WTC11 (cell line): ENCODE results near the gene HCN1. TPM values are rescaled to one million over a fixed set of nuclear protein-coding genes. Genes with fewer than 3 reads are reported as not detected.

Experiments
- ATAC-seq: fragments of 200-7000 bp; cut with Tn5 transposase; 2 replicates; pipeline ENCODE4 v1.10.0; 2021; ENCODE audit warnings: mild to moderate bottlenecking, moderate library complexity
- CTCF ChIA-PET: fragments of 300-600 bp; sonication (Branson Sonifier 250); formaldehyde crosslinking; loops from one replicate; lab custom pipeline; 2021; ENCODE audit warnings: antibody characterized with exemption; lab: Charles Lee
- POLR2A ChIA-PET: fragments of 350-600 bp; sonication (Branson Sonifier 250); formaldehyde crosslinking; loops from one replicate; lab custom pipeline; 2021; ENCODE audit warnings: antibody characterized with exemption; lab: Charles Lee
- DNase-seq: peaks from one replicate; pipeline ENCODE4 v3.0.0; 2021; ENCODE audit warnings: low spot score
- H3K27ac Mint-ChIP-seq: 2 replicates; pipeline ENCODE4 v1.8.0; 2021; ENCODE audit warnings: mixed read lengths
- H3K27me3 Mint-ChIP-seq: 2 replicates; pipeline ENCODE4 v1.8.0; 2021; ENCODE audit warnings: low read depth, mild to moderate bottlenecking, moderate library complexity, mixed read lengths
- H3K36me3 Mint-ChIP-seq: 2 replicates; pipeline ENCODE4 v1.8.0; 2021; ENCODE audit warnings: mixed read lengths
- H3K4me1 Mint-ChIP-seq: 2 replicates; pipeline ENCODE4 v1.8.0; 2022; ENCODE audit warnings: mixed read lengths
- H3K4me3 Mint-ChIP-seq: 2 replicates; pipeline ENCODE4 v1.8.0; 2021; ENCODE audit warnings: mild to moderate bottlenecking, moderate library complexity, mixed read lengths
- H3K9me3 Mint-ChIP-seq: 2 replicates; pipeline ENCODE4 v1.8.0; 2021; ENCODE audit warnings: mixed read lengths
- ATF2 ChIP-seq: sonication (generic); formaldehyde crosslinking; IDR thresholded peaks from 2 replicates; pipeline ENCODE4 v1.8.1; 2022; ENCODE audit warnings: low read depth, missing genetic modification reagents, borderline replicate concordance
- CREM ChIP-seq: sonication (generic); formaldehyde crosslinking; IDR thresholded peaks from 2 replicates; pipeline ENCODE4 v1.8.1; 2022; ENCODE audit warnings: mild to moderate bottlenecking, missing genetic modification reagents, moderate library complexity
- E2F1 ChIP-seq: sonication (generic); formaldehyde crosslinking; IDR thresholded peaks from 2 replicates; pipeline ENCODE4 v1.8.0; 2022; ENCODE audit warnings: mild to moderate bottlenecking, missing genetic modification reagents
- ELF4 ChIP-seq: sonication (generic); formaldehyde crosslinking; IDR thresholded peaks from 2 replicates; pipeline ENCODE4 v1.8.1; 2022; ENCODE audit warnings: low read depth, mild to moderate bottlenecking, moderate library complexity, missing genetic modification reagents
- ETV6 ChIP-seq: sonication (generic); formaldehyde crosslinking; IDR thresholded peaks from 2 replicates; pipeline ENCODE4 v1.8.1; 2022; ENCODE audit warnings: mild to moderate bottlenecking, missing genetic modification reagents
- GABPB1 ChIP-seq: sonication (generic); formaldehyde crosslinking; IDR thresholded peaks from 2 replicates; pipeline ENCODE4 v1.8.1; 2023; ENCODE audit warnings: mild to moderate bottlenecking, missing genetic modification reagents
- GRHL2 ChIP-seq: fragments of 250-450 bp; sonication (Bioruptor Pico); IDR thresholded peaks from 2 replicates; pipeline ENCODE4 v1.8.0; 2022; ENCODE audit warnings: mild to moderate bottlenecking, moderate library complexity; ENCODE audit not compliant: insufficient replicate concordance, severe bottlenecking
- GTF2I ChIP-seq: fragments of 250-450 bp; sonication (Bioruptor Pico); conservative IDR thresholded peaks from 2 replicates; pipeline ENCODE4 v1.4.0; 2021; ENCODE audit warnings: mild to moderate bottlenecking
- JAZF1 ChIP-seq: fragments of 250-450 bp; sonication (Bioruptor Pico); IDR thresholded peaks from 2 replicates; pipeline ENCODE4 v1.9.0; 2021; ENCODE audit warnings: moderate library complexity, mild to moderate bottlenecking, inconsistent platforms
- JUN ChIP-seq: sonication (generic); formaldehyde crosslinking; IDR thresholded peaks from 2 replicates; pipeline ENCODE4 v1.8.0; 2023; ENCODE audit warnings: mild to moderate bottlenecking, missing genetic modification reagents
- MXD4 ChIP-seq: fragments of 250-450 bp; sonication (Bioruptor Pico); IDR thresholded peaks from 2 replicates; pipeline ENCODE4 v1.8.0; 2021; ENCODE audit warnings: mild to moderate bottlenecking, moderate library complexity, borderline replicate concordance
- MYBL2 ChIP-seq: sonication (generic); formaldehyde crosslinking; IDR thresholded peaks from 2 replicates; pipeline ENCODE4 v1.8.1; 2023; ENCODE audit warnings: mild to moderate bottlenecking, moderate library complexity, missing genetic modification reagents
- NFATC4 ChIP-seq: fragments of 250-450 bp; sonication (Bioruptor Pico); IDR thresholded peaks from 2 replicates; pipeline ENCODE4 v1.9.0; 2021; ENCODE audit warnings: mild to moderate bottlenecking
- NFE2L1 ChIP-seq: sonication (generic); formaldehyde crosslinking; IDR thresholded peaks from 2 replicates; pipeline ENCODE4 v1.8.1; 2023; ENCODE audit warnings: missing genetic modification reagents
- NFYB ChIP-seq: sonication (generic); formaldehyde crosslinking; conservative IDR thresholded peaks from 2 replicates; pipeline ENCODE4 v1.8.0; 2022; ENCODE audit warnings: low read depth, missing genetic modification reagents
- NR1H2 ChIP-seq: sonication (generic); formaldehyde crosslinking; IDR thresholded peaks from 2 replicates; pipeline ENCODE4 v1.9.0; 2021; ENCODE audit warnings: mild to moderate bottlenecking, moderate library complexity, missing genetic modification reagents
- NR2C2 ChIP-seq: sonication (generic); formaldehyde crosslinking; IDR thresholded peaks from 2 replicates; pipeline ENCODE4 v1.8.0; 2022; ENCODE audit warnings: mild to moderate bottlenecking, missing genetic modification reagents
- NR3C1 ChIP-seq: sonication (generic); formaldehyde crosslinking; conservative IDR thresholded peaks from 2 replicates; pipeline ENCODE4 v1.8.1; 2023; ENCODE audit warnings: low read depth, mild to moderate bottlenecking, missing genetic modification reagents
- OVOL2 ChIP-seq: fragments of 250-450 bp; sonication (Bioruptor Pico); IDR thresholded peaks from 2 replicates; pipeline ENCODE4 v1.9.0; 2021; ENCODE audit warnings: mild to moderate bottlenecking, borderline replicate concordance
- STAT6 ChIP-seq: sonication (generic); formaldehyde crosslinking; conservative IDR thresholded peaks from 2 replicates; pipeline ENCODE4 v1.8.1; 2023; ENCODE audit warnings: mild to moderate bottlenecking, low read depth, missing genetic modification reagents, moderate library complexity
- TCF7 ChIP-seq: sonication (generic); formaldehyde crosslinking; IDR thresholded peaks from 2 replicates; pipeline ENCODE4 v1.8.0; 2022; ENCODE audit warnings: mild to moderate bottlenecking, low read depth, missing genetic modification reagents, moderate library complexity
- ZBTB43 ChIP-seq: sonication (generic); formaldehyde crosslinking; IDR thresholded peaks from 2 replicates; pipeline ENCODE4 v1.8.1; 2023; ENCODE audit warnings: mild to moderate bottlenecking, missing genetic modification reagents
- ZNF263 ChIP-seq: sonication (generic); formaldehyde crosslinking; IDR thresholded peaks from 2 replicates; pipeline ENCODE4 v1.8.1; 2022; ENCODE audit warnings: low read depth, mild to moderate bottlenecking, moderate library complexity, missing genetic modification reagents
- ZNF416 ChIP-seq: fragments of 250-450 bp; sonication (Bioruptor Pico); IDR thresholded peaks from 2 replicates; pipeline ENCODE4 v1.9.0; 2021; ENCODE audit warnings: mild to moderate bottlenecking, inconsistent platforms
- ZNF671 ChIP-seq: fragments of 250-450 bp; sonication (Bioruptor Pico); IDR thresholded peaks from 2 replicates; pipeline ENCODE4 v1.8.0; 2021; ENCODE audit warnings: mild to moderate bottlenecking
- total RNA-seq: library from RNA; stranded (reverse); gene quantifications from 3 replicates; pipeline ENCODE4 v1.2.3, GENCODE V29; 2021
- TF ChIP-seq, protein P1 (sequence below): sonication (generic); formaldehyde crosslinking; IDR thresholded peaks from 2 replicates; pipeline ENCODE4 v1.8.1; 2023; ENCODE audit warnings: mild to moderate bottlenecking, missing genetic modification reagents
- TF ChIP-seq, protein P2 (sequence below): sonication (generic); formaldehyde crosslinking; IDR thresholded peaks from 2 replicates; pipeline ENCODE4 v1.8.1; 2022; ENCODE audit warnings: mild to moderate bottlenecking, moderate library complexity, missing genetic modification reagents

The HCN1 gene
- total RNA-seq, 1 experiment from 2014 or later = 2.2 TPM

DNA sequence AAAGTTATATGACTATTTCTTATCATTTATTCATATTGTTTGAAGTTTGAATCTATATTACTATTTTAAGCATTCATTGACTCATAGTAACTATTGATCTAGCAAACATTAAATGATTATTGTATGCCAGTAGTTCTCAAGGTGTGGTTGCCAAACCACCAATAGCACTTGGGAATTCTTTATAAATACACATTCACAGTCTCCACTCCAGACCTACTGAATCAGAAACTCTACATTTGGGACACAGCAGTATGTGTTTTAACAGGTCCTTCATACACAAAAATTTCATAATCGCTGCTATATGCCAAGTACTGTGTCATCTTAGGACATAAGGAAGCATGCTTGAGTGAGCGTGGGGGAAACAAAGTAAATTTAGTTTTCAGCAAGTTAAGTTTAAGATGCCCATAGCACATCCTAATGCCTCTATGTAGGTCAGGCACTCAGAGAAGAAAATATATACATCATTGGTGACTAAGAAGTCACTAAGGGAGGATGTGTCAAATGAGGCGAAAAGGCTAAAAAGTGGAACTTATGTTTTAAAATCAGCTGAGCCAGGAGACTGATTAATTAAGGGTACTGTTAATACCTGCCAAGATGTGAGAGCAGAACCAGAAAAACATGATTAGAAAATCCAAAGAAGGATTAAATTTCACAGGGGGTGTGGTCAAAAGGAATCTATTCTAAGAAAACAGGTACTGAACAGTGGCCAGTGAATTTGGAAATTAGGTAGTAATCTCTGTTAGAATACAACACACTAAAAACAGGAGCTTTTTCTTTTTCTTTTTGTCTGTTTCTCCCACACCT is 340.8 kb downstream of the HCN1 start:
- DNase-seq (no peak), ATAC-seq (no peak)
- H3K4me1 Mint-ChIP-seq = peaks cover 10% of the 10 kb centered on the region
- H3K4me3 Mint-ChIP-seq = no peak overlapping the region
- peaks cover 9% of the 10 kb centered on the region for H3K36me3 Mint-ChIP-seq
- ChIA-PET CTCF (no interaction called here), POLR2A (no interaction called here)
- peaks cover 6% of the 10 kb centered on the region; the same call in 1 of the 2 replicates for H3K9me3 Mint-ChIP-seq
- no peak overlapping the region for H3K27ac Mint-ChIP-seq
- TF ChIP-seq GRHL2 (no peak), CREM (CRISPR knock-in tag) (no peak), NR3C1 (no peak), MXD4 (CRISPR knock-in tag) (no peak), GABPB1 (no peak), NFATC4 (CRISPR knock-in tag) (no peak), NR2C2 (CRISPR knock-in tag) (no peak), E2F1 (CRISPR knock-in tag) (no peak), NR1H2 (CRISPR knock-in tag) (no peak), ZNF263 (no peak), NFE2L1 (no peak), GTF2I (CRISPR knock-in tag) (no peak), ELF4 (CRISPR knock-in tag) (no peak), OVOL2 (no peak), ATF2 (CRISPR knock-in tag) (no peak), TCF7 (CRISPR knock-in tag) (no peak), NFYB (CRISPR knock-in tag) (no peak), ZBTB43 (CRISPR knock-in tag) (no peak)
- TF ChIP-seq, protein P1, sequence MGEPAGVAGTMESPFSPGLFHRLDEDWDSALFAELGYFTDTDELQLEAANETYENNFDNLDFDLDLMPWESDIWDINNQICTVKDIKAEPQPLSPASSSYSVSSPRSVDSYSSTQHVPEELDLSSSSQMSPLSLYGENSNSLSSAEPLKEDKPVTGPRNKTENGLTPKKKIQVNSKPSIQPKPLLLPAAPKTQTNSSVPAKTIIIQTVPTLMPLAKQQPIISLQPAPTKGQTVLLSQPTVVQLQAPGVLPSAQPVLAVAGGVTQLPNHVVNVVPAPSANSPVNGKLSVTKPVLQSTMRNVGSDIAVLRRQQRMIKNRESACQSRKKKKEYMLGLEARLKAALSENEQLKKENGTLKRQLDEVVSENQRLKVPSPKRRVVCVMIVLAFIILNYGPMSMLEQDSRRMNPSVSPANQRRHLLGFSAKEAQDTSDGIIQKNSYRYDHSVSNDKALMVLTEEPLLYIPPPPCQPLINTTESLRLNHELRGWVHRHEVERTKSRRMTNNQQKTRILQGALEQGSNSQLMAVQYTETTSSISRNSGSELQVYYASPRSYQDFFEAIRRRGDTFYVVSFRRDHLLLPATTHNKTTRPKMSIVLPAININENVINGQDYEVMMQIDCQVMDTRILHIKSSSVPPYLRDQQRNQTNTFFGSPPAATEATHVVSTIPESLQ (CRISPR knock-in tag) = no peak
- TF ChIP-seq, protein P2, sequence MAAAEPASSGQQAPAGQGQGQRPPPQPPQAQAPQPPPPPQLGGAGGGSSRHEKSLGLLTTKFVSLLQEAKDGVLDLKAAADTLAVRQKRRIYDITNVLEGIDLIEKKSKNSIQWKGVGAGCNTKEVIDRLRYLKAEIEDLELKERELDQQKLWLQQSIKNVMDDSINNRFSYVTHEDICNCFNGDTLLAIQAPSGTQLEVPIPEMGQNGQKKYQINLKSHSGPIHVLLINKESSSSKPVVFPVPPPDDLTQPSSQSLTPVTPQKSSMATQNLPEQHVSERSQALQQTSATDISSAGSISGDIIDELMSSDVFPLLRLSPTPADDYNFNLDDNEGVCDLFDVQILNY (CRISPR knock-in tag) = no peak
- H3K27me3 Mint-ChIP-seq = no peaks in the 10 kb centered on the region

DNA sequence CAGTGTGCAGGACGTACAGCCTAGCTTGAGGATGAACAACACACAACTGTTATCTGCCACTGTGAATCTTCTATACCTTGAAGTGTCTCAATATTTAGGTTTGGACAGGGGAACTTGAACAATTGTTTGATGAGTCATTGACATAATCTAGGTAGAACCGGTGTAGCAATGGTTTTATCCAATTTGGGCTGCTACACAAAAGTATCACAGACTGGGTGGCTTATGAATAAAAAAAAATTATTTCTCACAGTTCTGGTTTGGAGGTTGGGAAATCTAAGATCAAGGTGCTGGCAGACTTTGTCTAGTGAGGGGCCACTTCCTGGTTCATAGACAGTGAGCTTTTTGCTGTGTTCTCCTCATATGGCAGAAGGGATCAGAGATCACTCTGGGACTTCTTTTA is 359.7 kb downstream of the HCN1 start:
- CTCF ChIA-PET = no interaction called here
- no peaks in the 10 kb centered on the region for H3K4me1 Mint-ChIP-seq
- TF ChIP-seq JUN (CRISPR knock-in tag) = no peak
- no peak for TF ChIP-seq STAT6 (CRISPR knock-in tag)
- no peak for TF ChIP-seq JAZF1 (CRISPR knock-in tag)
- no peak for TF ChIP-seq ZNF416
- no peak for TF ChIP-seq E2F1 (CRISPR knock-in tag)
- TF ChIP-seq ZNF671 (CRISPR knock-in tag) = no peak
- TF ChIP-seq ETV6 (CRISPR knock-in tag) = no peak
- TF ChIP-seq GRHL2 = no peak
- no peak for TF ChIP-seq MYBL2 (CRISPR knock-in tag)

More for the DNA sequence above, 359.7 kb downstream of the HCN1 start:
- H3K36me3 Mint-ChIP-seq = no peaks in the 10 kb centered on the region
- DNase-seq (no peak), ATAC-seq (no peak)
- POLR2A ChIA-PET = no interaction called here
- H3K27ac Mint-ChIP-seq = no peak overlapping the region
- no peaks in the 10 kb centered on the region for H3K27me3 Mint-ChIP-seq
- H3K4me3 Mint-ChIP-seq = no peak overlapping the region
- no peaks in the 10 kb centered on the region for H3K9me3 Mint-ChIP-seq
